Liver (tissue), 9 donors: ENCODE results near the gene CFL1. TPM values are rescaled to one million over a fixed set of nuclear protein-coding genes. Genes with fewer than 3 reads are reported as not detected.

Experiments
- DNase-seq: peaks from one replicate; pipeline ENCODE4 v3.0.0-alpha.2; 2017; ENCODE audit warnings: low spot score
- H3K27ac ChIP-seq, 2 donors: one replicate each; pipeline ENCODE4 v1.7.0; 2013; ENCODE audit warnings: inconsistent platforms in 2 of 2, low read length in 2 of 2, control low read depth in 1 of 2, low read depth in 1 of 2, mild to moderate bottlenecking in 1 of 2
- H3K27me3 ChIP-seq, 4 donors: one replicate each; pipeline versions ENCODE4 v1.6.1 to v1.7.0; 2013; ENCODE audit warnings: low read length in 3 of 4, inconsistent platforms in 1 of 4, mild to moderate bottlenecking in 1 of 4, moderate library complexity in 1 of 4; ENCODE audit not compliant: control insufficient read depth in 4 of 4, insufficient read depth in 4 of 4
- H3K36me3 ChIP-seq, 4 donors: one replicate each; pipeline versions ENCODE4 v1.6.1 to v1.7.0; 2013; ENCODE audit warnings: low read length in 3 of 4, mild to moderate bottlenecking in 3 of 4, low read depth in 1 of 4, moderate library complexity in 1 of 4; ENCODE audit not compliant: control insufficient read depth in 4 of 4, insufficient read depth in 3 of 4
- H3K4me1 ChIP-seq, 4 donors: one replicate each; pipeline versions ENCODE4 v1.6.1 to v1.7.0; 2013; ENCODE audit warnings: low read length in 3 of 4, mild to moderate bottlenecking in 3 of 4, moderate library complexity in 1 of 4; ENCODE audit not compliant: control insufficient read depth in 4 of 4, insufficient read depth in 4 of 4
- H3K4me3 ChIP-seq, 3 donors: one replicate each; pipeline versions ENCODE4 v1.6.1 to v1.7.0; 2013; ENCODE audit warnings: low read length in 3 of 3, control low read depth in 1 of 3, low read depth in 1 of 3, mild to moderate bottlenecking in 1 of 3
- H3K9ac ChIP-seq, 2 donors: one replicate each; pipeline ENCODE4 v1.7.0; 2013; ENCODE audit warnings: low read length in 2 of 2, mild to moderate bottlenecking in 2 of 2, moderate library complexity in 2 of 2, control low read depth in 1 of 2, low read depth in 1 of 2
- H3K9me3 ChIP-seq, 4 donors: one replicate each; pipeline versions ENCODE4 v1.6.1 to v1.7.0; 2013; ENCODE audit warnings: low read length in 3 of 4; ENCODE audit not compliant: control insufficient read depth in 4 of 4
- ATF3 ChIP-seq: IDR thresholded peaks from 2 replicates; pipeline ENCODE4 v1.6.1; 2016; ENCODE audit warnings: antibody characterized with exemption
- CTCF ChIP-seq: fragments of 150-350 bp; IDR thresholded peaks from 2 replicates; pipeline ENCODE4 v1.5.1; 2017; ENCODE audit warnings: improper control_type of control experiment, low read depth, low read length; ENCODE audit not compliant: missing input control
- EGR1 ChIP-seq, 2 donors: IDR thresholded peaks; 2 replicates each; pipeline ENCODE4 v1.6.1; 2016 to 2018; ENCODE audit warnings: antibody characterized with exemption in 2 of 2, low read depth in 2 of 2
- FOXA1 ChIP-seq: IDR thresholded peaks from 2 replicates; pipeline ENCODE4 v1.6.1; 2016; ENCODE audit warnings: antibody characterized with exemption
- FOXA2 ChIP-seq: IDR thresholded peaks from 2 replicates; pipeline ENCODE4 v1.6.1; 2016; ENCODE audit warnings: antibody characterized with exemption
- GABPA ChIP-seq, 2 donors: IDR thresholded peaks in 1 of 2; conservative IDR thresholded peaks in 1 of 2; 2 replicates each; pipeline ENCODE4 v1.6.1; 2016; ENCODE audit warnings: antibody characterized with exemption in 2 of 2, mild to moderate bottlenecking in 1 of 2, moderate library complexity in 1 of 2
- HNF4A ChIP-seq, 2 donors: conservative IDR thresholded peaks; 2 replicates each; pipeline ENCODE4 v1.6.1; 2016; ENCODE audit warnings: antibody characterized with exemption in 2 of 2, mild to moderate bottlenecking in 2 of 2
- HNF4G ChIP-seq: IDR thresholded peaks from 2 replicates; pipeline ENCODE4 v1.6.1; 2016; ENCODE audit warnings: antibody characterized with exemption
- JUND ChIP-seq, 2 donors: IDR thresholded peaks; 2 replicates each; pipeline ENCODE4 v1.6.1; 2016; ENCODE audit warnings: antibody characterized with exemption in 2 of 2
- MAX ChIP-seq: IDR thresholded peaks from 2 replicates; pipeline ENCODE4 v1.6.1; 2016; ENCODE audit warnings: antibody characterized with exemption
- NR2F2 ChIP-seq: IDR thresholded peaks from 2 replicates; pipeline ENCODE4 v1.6.1; 2016; ENCODE audit warnings: antibody characterized with exemption
- RAD21 ChIP-seq, 2 donors: IDR thresholded peaks; 2 replicates each; pipeline ENCODE4 v1.6.1; 2016; ENCODE audit warnings: antibody characterized with exemption in 2 of 2, mild to moderate bottlenecking in 2 of 2
- REST ChIP-seq: IDR thresholded peaks from 2 replicates; pipeline ENCODE4 v1.6.1; 2016; ENCODE audit warnings: antibody characterized with exemption, mild to moderate bottlenecking
- RXRA ChIP-seq, 2 donors: IDR thresholded peaks; 2 replicates each; pipeline ENCODE4 v1.6.1; 2017 to 2018; ENCODE audit warnings: antibody characterized with exemption in 2 of 2, mild to moderate bottlenecking in 1 of 2
- SP1 ChIP-seq: IDR thresholded peaks from 2 replicates; pipeline ENCODE4 v1.6.1; 2018; ENCODE audit warnings: antibody characterized with exemption, mild to moderate bottlenecking
- TAF1 ChIP-seq: conservative IDR thresholded peaks from 2 replicates; pipeline ENCODE4 v1.6.1; 2016; ENCODE audit warnings: antibody characterized with exemption, mild to moderate bottlenecking
- YY1 ChIP-seq: IDR thresholded peaks from 2 replicates; pipeline ENCODE4 v1.6.1; 2016; ENCODE audit warnings: antibody characterized with exemption, mild to moderate bottlenecking
- ZBTB33 ChIP-seq: IDR thresholded peaks from 2 replicates; pipeline ENCODE4 v1.6.1; 2016; ENCODE audit warnings: antibody characterized with exemption
- WGBS: extraction: QIAGEN DNeasy Blood & Tissue Kit; methylation state at CpG from one replicate; pipeline ENCODE4 v1.1.7; 2013; 5-methylcytosine and 5-hydroxymethylcytosine counted together
- polyA plus RNA-seq, 2 donors: library from polyadenylated mRNA; stranded (reverse) in 1 of 2; unstranded in 1 of 2; fragments of 200-250 nt in 1 of 2; fragments of >200 nt in 1 of 2; fragmentation: Nextera tagmentation in 1 of 2; extraction: Ambion mirVana in 1 of 2; gene quantifications; one replicate each; pipeline versions ENCODE4 v1.2.1 to v1.2.3, GENCODE V29; 2013 to 2015
- total RNA-seq, 2 donors: library from RNA; depleted of rRNA; stranded (reverse); fragments of >200 nt; gene quantifications; one replicate each; pipeline ENCODE4 v1.2.3, GENCODE V29; 2014
- donor health status: healthy.
- donor health status: healthy.
- donor health status: healthy.
- donor health status: healthy.
- donor health status: healthy.

The CFL1 gene
- total and polyA plus RNA-seq, 4 donors, result 184 to 498 (median 282) TPM

GRCh38 chr11:65854852-65855837 lies 2.8 kb downstream of the CFL1 start:
- 81% methylated on average over 15 of the region's 15 CpGs for WGBS
- H3K36me3 ChIP-seq, result peaks cover 13 to 39% (median 20%) of the 10 kb centered on the region in 4 donors
- no peaks in the 10 kb centered on the region for H3K27me3 ChIP-seq
- H3K4me3 ChIP-seq, result no peak overlapping the region
- H3K27ac ChIP-seq, result no peak overlapping the region
- DNase-seq, result no peak
- H3K4me1 ChIP-seq, result peaks cover 3 to 36% (median 20%) of the 10 kb centered on the region in 4 donors
- TF ChIP-seq JUND (IDR thresholded peaks at IDR 0.05) (no peak), FOXA2 (no peak), HNF4A (conservative IDR thresholded peaks at IDR 0.05) (no peak), REST (no peak), ATF3 (no peak), ZBTB33 (no peak), GABPA (IDR thresholded peaks at IDR 0.05 in 1 of 2, conservative IDR thresholded peaks at IDR 0.05 in 1 of 2) (no peak), EGR1 (IDR thresholded peaks at IDR 0.05; ENCODE audit: low read depth in 2 of 2) (no peak), MAX (no peak), SP1 (no peak), RAD21 (IDR thresholded peaks at IDR 0.05) (no peak), CTCF (no peak), HNF4G (no peak), TAF1 (no peak), NR2F2 (no peak), FOXA1 (no peak), RXRA (IDR thresholded peaks at IDR 0.05) (no peak), YY1 (no peak)
- H3K9ac ChIP-seq, result no peak overlapping the region
- peaks cover 0 to 7% (median 2%) of the 10 kb centered on the region in 4 donors for H3K9me3 ChIP-seq
